Esophagus (tissue), 2 donors: Measurements from ENCODE around the gene MINPP1. TPM values are rescaled to one million over a fixed set of nuclear protein-coding genes. Genes with fewer than 3 reads are reported as not detected.

Source experiments
- H3K27ac ChIP-seq, 2 donors: one replicate each; pipeline ENCODE4 v1.5.1; 2013; ENCODE audit warnings: low read depth in 2 of 2, mild to moderate bottlenecking in 2 of 2, inconsistent platforms in 1 of 2, low read length in 1 of 2, moderate library complexity in 1 of 2
- H3K27me3 ChIP-seq, 2 donors: one replicate each; pipeline ENCODE4 v1.6.1; 2013; ENCODE audit warnings: low read length in 2 of 2, control low read depth in 1 of 2, mild to moderate bottlenecking in 1 of 2; ENCODE audit not compliant: insufficient read depth in 2 of 2, control insufficient read depth in 1 of 2
- H3K36me3 ChIP-seq, 2 donors: one replicate each; pipeline ENCODE4 v1.6.1; 2013; ENCODE audit warnings: low read length in 1 of 2; ENCODE audit not compliant: control insufficient read depth in 2 of 2, insufficient read depth in 2 of 2
- H3K4me1 ChIP-seq, 2 donors: one replicate each; pipeline ENCODE4 v1.6.1; 2013; ENCODE audit warnings: low read length in 1 of 2; ENCODE audit not compliant: control insufficient read depth in 2 of 2, insufficient read depth in 2 of 2
- H3K4me3 ChIP-seq, 2 donors: one replicate each; pipeline ENCODE4 v1.5.1; 2013; ENCODE audit warnings: low read length in 2 of 2, mild to moderate bottlenecking in 2 of 2, low read depth in 1 of 2, moderate library complexity in 1 of 2
- H3K9me3 ChIP-seq, 2 donors: one replicate each; pipeline ENCODE4 v1.6.1; 2013; ENCODE audit warnings: mild to moderate bottlenecking in 2 of 2, low read depth in 1 of 2, low read length in 1 of 2, moderate library complexity in 1 of 2; ENCODE audit not compliant: control insufficient read depth in 2 of 2, insufficient read depth in 1 of 2
- WGBS, 2 donors: extraction: QIAGEN DNeasy Blood & Tissue Kit; methylation state at CpG; one replicate each; pipeline ENCODE4 v1.1.7; 2013; 5-methylcytosine and 5-hydroxymethylcytosine counted together
- polyA plus RNA-seq, 2 donors: library from polyadenylated mRNA; stranded (reverse); fragments of 200-250 nt; gene quantifications; one replicate each; pipeline ENCODE4 v1.2.3, GENCODE V29; 2013
- donor health status: healthy with polysubstance abuse.
- donor health status: Bipolar disorder and iron deficiency.

MINPP1 gene
- polyA plus RNA-seq, 2 donors, result 1.3 to 2.3 TPM

- peaks cover 0 to 6% of the 10 kb centered on the region in 2 donors for H3K36me3 ChIP-seq
- no peaks in the 10 kb centered on the region for H3K4me1 ChIP-seq
- WGBS, 2 donors, result 87 to 94% methylated on average over 3 of the region's 3 CpGs
- H3K4me3 ChIP-seq, result no peak overlapping the region
- no peak overlapping the region for H3K27ac ChIP-seq
- H3K27me3 ChIP-seq, result no peaks in the 10 kb centered on the region
- H3K9me3 ChIP-seq, result no peaks in the 10 kb centered on the region
These were observed 14.2 kb downstream of the MINPP1 start for GRCh38 chr10:87518937-87519336.

- whole genome bisulfite sequencing, 2 donors, result 87 to 91% methylated on average over 2 of the region's 2 CpGs
- H3K4me3 ChIP-seq, result no peak overlapping the region
- no peaks in the 10 kb centered on the region for H3K27me3 ChIP-seq
- no peaks in the 10 kb centered on the region for H3K9me3 ChIP-seq
- H3K4me1 ChIP-seq, result no peaks in the 10 kb centered on the region
- no peak overlapping the region for H3K27ac ChIP-seq
- peaks cover 0 to 6% of the 10 kb centered on the region in 2 donors for H3K36me3 ChIP-seq
These were observed 14.9 kb downstream of the MINPP1 start for GRCh38 chr10:87519582-87519981.

GRCh38 chr10:87523731-87524130 is 19.0 kb downstream of the MINPP1 start:
- no peaks in the 10 kb centered on the region for H3K27me3 ChIP-seq
- no peak overlapping the region for H3K4me3 ChIP-seq
- 67 to 73% methylated on average over 2 of the region's 2 CpGs for WGBS, 2 donors
- no peak overlapping the region for H3K27ac ChIP-seq
- H3K9me3 ChIP-seq, result no peaks in the 10 kb centered on the region
- no peaks in the 10 kb centered on the region for H3K4me1 ChIP-seq
- peaks cover 0 to 2% of the 10 kb centered on the region in 2 donors for H3K36me3 ChIP-seq

GRCh38 chr10:87524296-87524695 is 19.6 kb downstream of the MINPP1 start:
- Histone ChIP-seq H3K36me3 (no peaks in the 10 kb centered on the region), H3K9me3 (no peaks in the 10 kb centered on the region), H3K4me1 (no peaks in the 10 kb centered on the region), H3K27me3 (no peaks in the 10 kb centered on the region), H3K4me3 (no peak overlapping the region), H3K27ac (no peak overlapping the region)

- Histone ChIP-seq H3K27ac (no peak overlapping the region), H3K36me3 (no peaks in the 10 kb centered on the region), H3K9me3 (peaks cover 0 to 2% of the 10 kb centered on the region in 2 donors), H3K27me3 (no peaks in the 10 kb centered on the region), H3K4me3 (no peak overlapping the region), H3K4me1 (no peaks in the 10 kb centered on the region)
- WGBS, 2 donors, result 50 to 58% methylated on average over 4 of the region's 4 CpGs
These were observed 27.4 kb downstream of the MINPP1 start for GRCh38 chr10:87531908-87532622.

GRCh38 chr10:87532696-87533095 is 28.0 kb downstream of the MINPP1 start:
- Histone ChIP-seq H3K4me1 (no peaks in the 10 kb centered on the region), H3K27ac (no peak overlapping the region), H3K36me3 (no peaks in the 10 kb centered on the region), H3K4me3 (no peak overlapping the region), H3K9me3 (peaks cover 0 to 2% of the 10 kb centered on the region in 2 donors), H3K27me3 (no peaks in the 10 kb centered on the region)

GRCh38 chr10:87534173-87534858 is 29.6 kb downstream of the MINPP1 start:
- WGBS, 2 donors, result 90 to 92% methylated on average over 3 of the region's 3 CpGs

GRCh38 chr10:87538092-87539015 is 33.7 kb downstream of the MINPP1 start:
- H3K27me3 ChIP-seq, result no peaks in the 10 kb centered on the region
- H3K4me1 ChIP-seq, result no peaks in the 10 kb centered on the region
- H3K9me3 ChIP-seq, result no peaks in the 10 kb centered on the region
- 85 to 87% methylated on average over 7 of the region's 7 CpGs for WGBS, 2 donors
- H3K27ac ChIP-seq, result no peak overlapping the region
- H3K36me3 ChIP-seq, result peaks cover 0 to 2% of the 10 kb centered on the region in 2 donors
- H3K4me3 ChIP-seq, result no peak overlapping the region

More at GRCh38 chr10:87534173-87534858, 29.6 kb downstream of the MINPP1 start:
- H3K27ac ChIP-seq, result no peak overlapping the region
- no peaks in the 10 kb centered on the region for H3K27me3 ChIP-seq
- no peaks in the 10 kb centered on the region for H3K36me3 ChIP-seq
- no peaks in the 10 kb centered on the region for H3K4me1 ChIP-seq
- peaks cover 0 to 2% of the 10 kb centered on the region in 2 donors for H3K9me3 ChIP-seq
- H3K4me3 ChIP-seq, result no peak overlapping the region

GRCh38 chr10:87541114-87541513 is 36.4 kb downstream of the MINPP1 start:
- WGBS, 2 donors, result 23 to 48% methylated on average over 1 of the region's 1 CpG
- no peak overlapping the region for H3K27ac ChIP-seq
- H3K4me1 ChIP-seq, result no peaks in the 10 kb centered on the region
- peaks cover 0 to 2% of the 10 kb centered on the region in 2 donors for H3K36me3 ChIP-seq
- H3K9me3 ChIP-seq, result no peaks in the 10 kb centered on the region
- H3K4me3 ChIP-seq, result no peak overlapping the region
- H3K27me3 ChIP-seq, result no peaks in the 10 kb centered on the region
